ENCODE results near the gene GRM5. TPM values are rescaled to one million over a fixed set of nuclear protein-coding genes. Genes with fewer than 3 reads are reported as not detected.

The GRM5 gene
- total RNA-seq, 1 experiment from 2014 or later, result not detected

DNA sequence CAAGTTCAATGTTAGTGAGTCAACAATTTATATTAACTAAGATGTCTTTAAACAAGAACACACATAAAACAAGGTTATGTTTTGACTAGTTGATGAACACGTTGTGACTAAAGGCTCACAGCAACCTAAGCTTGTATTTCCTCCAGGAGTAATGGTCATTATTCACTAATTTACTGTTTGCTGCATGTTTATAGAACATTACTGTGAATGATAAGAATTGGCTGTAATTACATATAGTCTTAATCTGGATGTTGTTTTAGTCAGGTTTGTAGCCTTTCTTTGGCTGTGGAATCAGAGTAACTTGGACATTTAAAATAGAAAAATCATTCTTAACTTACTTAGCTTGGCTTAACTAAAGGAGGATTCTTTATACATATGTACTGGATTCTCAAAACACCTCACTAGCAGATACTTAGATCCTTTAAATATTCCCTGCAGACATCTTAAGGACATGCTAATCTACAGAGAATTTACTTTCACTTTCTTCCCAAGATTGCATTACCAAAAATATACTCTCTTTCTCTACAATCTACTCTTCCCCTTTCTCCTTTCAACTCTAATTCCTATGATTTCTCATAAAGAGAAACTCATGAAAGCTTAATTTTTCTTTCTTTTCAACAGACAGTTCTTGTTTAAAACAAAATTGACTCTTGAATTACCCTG is 408.6 kb downstream of the GRM5 start:
- CTCF ChIA-PET, result no interaction called here
- H3K4me2 ChIP-seq, result peak overlapping the region; percentile 14; the same call in 1 of the 2 replicates
- no peak overlapping the region for H2AFZ ChIP-seq

DNA sequence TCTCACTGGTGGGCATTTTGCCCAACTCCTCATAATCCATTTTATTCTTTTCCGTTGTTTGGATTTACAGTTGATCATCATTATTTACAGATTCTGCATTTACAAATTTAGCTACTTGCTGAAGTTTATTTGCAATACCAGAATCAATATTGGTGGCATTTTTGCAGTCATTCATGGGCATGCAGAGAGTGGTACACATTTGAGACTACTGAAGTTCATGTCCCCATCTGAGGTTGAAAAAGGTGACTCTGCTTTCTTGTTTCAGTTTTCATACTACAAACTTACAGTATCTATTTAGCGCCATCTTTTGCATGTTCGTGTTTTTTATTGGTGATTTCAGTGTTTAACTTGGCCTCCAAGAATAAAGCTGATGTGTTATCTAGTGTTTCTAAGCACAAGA is 409.5 kb downstream of the GRM5 start:
- H2AFZ ChIP-seq, result no peak overlapping the region
- no peak overlapping the region for H3K4me2 ChIP-seq
- DNase-seq, result no peak
- intact Hi-C loops (cut with micrococcal nuclease; ENCODE audit: unreplicated experiment), result no loop called here
- no peaks in the 10 kb centered on the region for H3K36me3 ChIP-seq (ENCODE audit: low read depth)
- 0 out of 2 replicates have a peak, but pooled peaks cover 3% of the 10 kb centered on the region for H3K9me2 ChIP-seq (ENCODE audit: insufficient read depth)
- no peaks in the 10 kb centered on the region for H3K4me1 ChIP-seq (replicated peaks; ENCODE audit: insufficient read depth)
- no peaks in the 10 kb centered on the region for H4K20me1 ChIP-seq (ENCODE audit: insufficient read depth)
- H3K9me3 ChIP-seq (ENCODE audit: insufficient read depth, low read depth), result no peaks in the 10 kb centered on the region
- no peaks in the 10 kb centered on the region for H3K79me2 ChIP-seq (ENCODE audit: low read depth)
- no peak for TF ChIP-seq EZH2 (IDR thresholded peaks at IDR 0.05; ENCODE audit: low read depth)
- TF ChIP-seq, protein P1, sequence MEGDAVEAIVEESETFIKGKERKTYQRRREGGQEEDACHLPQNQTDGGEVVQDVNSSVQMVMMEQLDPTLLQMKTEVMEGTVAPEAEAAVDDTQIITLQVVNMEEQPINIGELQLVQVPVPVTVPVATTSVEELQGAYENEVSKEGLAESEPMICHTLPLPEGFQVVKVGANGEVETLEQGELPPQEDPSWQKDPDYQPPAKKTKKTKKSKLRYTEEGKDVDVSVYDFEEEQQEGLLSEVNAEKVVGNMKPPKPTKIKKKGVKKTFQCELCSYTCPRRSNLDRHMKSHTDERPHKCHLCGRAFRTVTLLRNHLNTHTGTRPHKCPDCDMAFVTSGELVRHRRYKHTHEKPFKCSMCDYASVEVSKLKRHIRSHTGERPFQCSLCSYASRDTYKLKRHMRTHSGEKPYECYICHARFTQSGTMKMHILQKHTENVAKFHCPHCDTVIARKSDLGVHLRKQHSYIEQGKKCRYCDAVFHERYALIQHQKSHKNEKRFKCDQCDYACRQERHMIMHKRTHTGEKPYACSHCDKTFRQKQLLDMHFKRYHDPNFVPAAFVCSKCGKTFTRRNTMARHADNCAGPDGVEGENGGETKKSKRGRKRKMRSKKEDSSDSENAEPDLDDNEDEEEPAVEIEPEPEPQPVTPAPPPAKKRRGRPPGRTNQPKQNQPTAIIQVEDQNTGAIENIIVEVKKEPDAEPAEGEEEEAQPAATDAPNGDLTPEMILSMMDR (conservative IDR thresholded peaks at IDR 0.05), result no peak
- ChIA-PET POLR2A (ENCODE audit: unreplicated experiment) (no interaction called here), CTCF (no interaction called here)
- H3K27ac ChIP-seq, result no peak overlapping the region
- H3K27me3 ChIP-seq (ENCODE audit: insufficient read depth, low read depth), result no peaks in the 10 kb centered on the region
- H3K4me3 ChIP-seq, result no peak overlapping the region
- no TSS peak for BruUV-seq (replicated peaks)
- no peaks in the 10 kb centered on the region for H3F3A ChIP-seq (ENCODE audit: insufficient read depth, low read depth)

More for the DNA sequence above, 408.6 kb downstream of the GRM5 start:
- Histone ChIP-seq H3K27me3 (ENCODE audit: insufficient read depth, low read depth) (no peaks in the 10 kb centered on the region), H3K36me3 (ENCODE audit: low read depth) (no peaks in the 10 kb centered on the region), H3K27ac (no peak overlapping the region), H3K4me1 (replicated peaks; ENCODE audit: insufficient read depth) (no peaks in the 10 kb centered on the region), H3K4me3 (no peak overlapping the region), H4K20me1 (ENCODE audit: insufficient read depth) (no peaks in the 10 kb centered on the region), H3K79me2 (ENCODE audit: low read depth) (no peaks in the 10 kb centered on the region), H3K9me2 (ENCODE audit: insufficient read depth) (0 out of 2 replicates have a peak, but pooled peaks cover 3% of the 10 kb centered on the region), H3K9me3 (ENCODE audit: insufficient read depth, low read depth) (no peaks in the 10 kb centered on the region), H3F3A (ENCODE audit: insufficient read depth, low read depth) (no peaks in the 10 kb centered on the region)
- TF ChIP-seq EZH2 (IDR thresholded peaks at IDR 0.05; ENCODE audit: low read depth), result no peak
- TF ChIP-seq, protein P1 (conservative IDR thresholded peaks at IDR 0.05), result no peak
- intact Hi-C loops (cut with micrococcal nuclease; ENCODE audit: unreplicated experiment), result no loop called here
- BruUV-seq (replicated peaks), result no TSS peak
- no peak for DNase-seq
- POLR2A ChIA-PET (ENCODE audit: unreplicated experiment), result no interaction called here

DNA sequence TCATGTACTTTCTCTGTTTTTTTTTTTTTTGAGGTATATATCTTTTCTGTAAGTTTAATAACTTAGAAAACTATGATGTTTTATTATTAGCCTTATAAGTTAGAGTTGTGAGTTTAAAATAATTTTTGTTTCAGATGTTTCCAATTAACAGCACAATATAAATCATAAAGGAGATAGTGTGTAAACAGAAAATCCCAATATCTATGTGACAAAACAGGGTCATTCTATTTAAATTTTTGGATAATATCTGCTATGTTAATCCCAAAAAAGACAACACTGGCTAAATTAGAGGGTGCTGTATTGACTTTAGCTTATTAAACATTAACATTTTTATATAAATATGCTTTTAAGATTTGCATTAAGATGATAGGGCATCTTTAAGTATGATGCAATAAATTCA is 410.1 kb downstream of the GRM5 start:
- CTCF ChIA-PET, result no interaction called here
- intact Hi-C loops (cut with micrococcal nuclease; ENCODE audit: unreplicated experiment), result no loop called here
- no TSS peak for BruUV-seq (replicated peaks)

More for the DNA sequence above, 410.1 kb downstream of the GRM5 start:
- no peak for DNase-seq
- H3F3A ChIP-seq (ENCODE audit: insufficient read depth, low read depth), result no peaks in the 10 kb centered on the region
- peaks cover 3% of the 10 kb centered on the region; the same call in 1 of the 2 replicates for H3K9me2 ChIP-seq (ENCODE audit: insufficient read depth)
- no peak overlapping the region for H2AFZ ChIP-seq
- no peaks in the 10 kb centered on the region for H3K9me3 ChIP-seq (ENCODE audit: insufficient read depth, low read depth)
- POLR2A ChIA-PET (ENCODE audit: unreplicated experiment), result no interaction called here
- H3K27ac ChIP-seq, result no peak overlapping the region
- no peak overlapping the region for H3K4me2 ChIP-seq
- H3K27me3 ChIP-seq (ENCODE audit: insufficient read depth, low read depth), result no peaks in the 10 kb centered on the region
- no peaks in the 10 kb centered on the region for H3K36me3 ChIP-seq (ENCODE audit: low read depth)
- H3K79me2 ChIP-seq (ENCODE audit: low read depth), result no peaks in the 10 kb centered on the region
- H3K4me3 ChIP-seq, result no peak overlapping the region
- H4K20me1 ChIP-seq (ENCODE audit: insufficient read depth), result no peaks in the 10 kb centered on the region
- no peaks in the 10 kb centered on the region for H3K4me1 ChIP-seq (replicated peaks; ENCODE audit: insufficient read depth)
- no peak for TF ChIP-seq EZH2 (IDR thresholded peaks at IDR 0.05; ENCODE audit: low read depth)
- TF ChIP-seq, protein P1 (conservative IDR thresholded peaks at IDR 0.05), result no peak

All from PC-9 (cell line).